GM21526 (cell line): ENCODE results near the gene ARHGAP26.

Experiments
- ATAC-seq: cut with Tn5 transposase; IDR thresholded peaks from one replicate; pipeline ENCODE4 v1.9.1; 2021; ENCODE audit warnings: moderate library complexity; ENCODE audit not compliant: unreplicated experiment, low FRiP score

Gene ARHGAP26

DNA sequence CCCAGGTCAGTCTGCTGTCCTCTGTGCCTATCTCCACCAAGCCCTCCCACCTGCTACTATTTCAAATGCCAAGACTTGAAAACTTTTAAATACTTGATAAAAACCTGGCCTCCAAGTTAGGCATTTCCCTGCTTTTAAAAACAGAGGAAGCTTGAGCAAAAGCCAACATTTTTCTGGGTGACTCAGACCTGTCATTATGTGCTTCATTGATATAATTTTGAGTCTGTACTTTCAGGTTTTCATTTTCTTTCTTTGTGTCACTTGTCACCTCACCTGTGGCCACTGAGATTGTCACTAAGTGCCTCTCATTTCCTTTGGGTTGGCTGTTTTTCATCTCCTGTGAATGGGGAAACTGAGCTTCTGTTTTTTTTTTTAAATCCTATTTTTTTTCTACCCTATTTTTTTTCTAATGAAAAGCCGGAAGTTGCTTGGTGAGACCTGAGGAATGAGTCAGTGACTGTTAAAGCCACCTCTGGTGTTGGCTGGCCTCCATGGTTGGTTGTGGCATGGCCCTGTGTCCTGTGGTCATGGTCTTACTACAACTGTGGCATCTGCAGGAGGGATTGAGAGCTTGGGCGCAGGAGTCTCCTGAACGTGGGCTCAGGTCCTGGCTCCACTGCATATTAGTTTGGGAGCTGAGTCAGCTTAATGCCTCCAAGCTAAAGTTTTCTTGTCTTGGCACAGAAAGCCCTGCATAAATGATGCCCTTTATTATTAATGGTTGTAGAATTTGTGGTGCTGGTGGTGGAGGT is 56.7 kb downstream of the ARHGAP26 start:
- no peak for ATAC-seq

DNA sequence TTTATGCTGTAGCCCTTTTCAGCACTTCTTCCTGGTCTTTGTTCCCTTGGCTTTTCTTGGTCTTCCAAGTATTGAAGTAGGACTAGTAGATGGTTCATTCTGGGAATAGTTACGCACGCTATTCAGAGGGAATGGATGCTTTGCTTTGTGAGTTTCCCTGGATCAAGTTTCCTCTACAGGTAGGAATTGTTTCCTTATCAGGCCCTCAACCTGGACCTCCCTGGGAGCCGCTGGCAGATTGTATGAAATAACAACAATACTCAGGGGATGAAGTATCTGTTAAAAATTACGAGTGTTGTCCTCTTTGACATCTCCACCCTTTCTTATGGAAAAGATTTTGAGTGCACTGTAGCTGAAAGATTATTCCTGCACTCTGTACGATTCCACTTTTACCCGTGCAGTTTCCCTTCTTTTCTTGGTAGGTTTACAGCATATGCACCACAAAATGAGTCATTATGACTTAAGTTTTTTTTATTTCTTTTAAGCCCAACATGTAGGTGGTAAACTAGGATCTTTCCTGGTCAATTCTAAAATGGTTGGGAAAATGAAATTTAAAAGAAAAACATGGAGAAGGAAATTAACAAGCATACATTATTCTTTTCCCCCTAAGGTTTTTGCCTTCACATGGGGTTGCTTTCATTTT is 57.9 kb downstream of the ARHGAP26 start:
- no peak for ATAC-seq

DNA sequence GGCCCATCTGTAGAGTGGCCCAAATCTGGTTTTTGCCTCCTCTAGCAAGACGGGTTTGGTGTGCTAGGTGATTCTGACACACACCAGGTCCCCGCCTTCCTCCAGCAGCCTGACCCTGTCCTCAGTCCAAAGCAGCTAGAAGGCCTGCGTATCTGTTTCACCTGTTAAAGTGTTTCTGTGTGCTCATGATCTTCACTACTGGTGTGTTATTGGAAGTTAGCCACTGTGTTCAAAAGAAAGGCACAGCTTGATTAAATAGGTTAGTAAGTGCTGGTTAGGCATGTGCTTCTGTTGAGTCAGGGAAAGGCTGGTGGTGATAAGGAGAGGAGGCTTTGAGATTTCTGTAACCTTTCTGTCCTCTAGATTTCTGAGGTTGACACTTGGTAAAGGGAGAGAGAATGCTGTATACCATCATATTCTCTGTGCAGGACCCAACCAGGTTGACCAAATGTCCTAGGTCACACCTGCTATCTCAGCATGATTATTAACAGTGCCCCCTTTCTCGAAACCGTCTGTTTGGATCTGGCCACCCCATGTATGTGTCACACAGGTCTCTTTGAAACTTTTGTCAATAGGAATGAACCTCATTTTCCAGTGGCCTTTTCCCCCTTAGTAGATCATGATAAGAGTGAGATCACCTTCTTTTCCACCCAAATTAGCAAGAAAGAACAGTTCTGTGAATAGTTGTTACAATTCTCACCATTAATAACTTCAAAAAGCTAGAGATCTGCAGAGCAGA is 58.8 kb downstream of the ARHGAP26 start:
- no peak for ATAC-seq

DNA sequence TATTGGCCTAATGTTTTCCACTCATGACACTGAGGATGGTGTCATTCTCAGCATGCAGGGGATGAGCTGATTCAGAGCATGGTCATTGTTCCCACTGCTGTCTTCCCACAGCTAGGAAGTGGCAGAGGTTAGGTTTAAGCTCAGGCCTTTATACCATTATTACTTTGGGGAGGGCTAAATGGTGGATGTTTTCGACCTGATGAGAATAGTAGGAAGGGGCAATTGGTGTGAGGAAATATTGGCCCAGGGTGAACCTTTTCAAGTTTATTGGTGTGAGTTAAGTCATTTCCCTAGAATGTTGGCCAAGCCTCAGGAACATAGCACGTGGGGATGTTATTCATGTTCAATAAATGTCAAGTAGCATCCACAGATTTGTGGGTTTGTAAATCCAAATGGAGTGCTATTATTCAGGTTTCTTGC is 59.6 kb downstream of the ARHGAP26 start:
- no peak for ATAC-seq

DNA sequence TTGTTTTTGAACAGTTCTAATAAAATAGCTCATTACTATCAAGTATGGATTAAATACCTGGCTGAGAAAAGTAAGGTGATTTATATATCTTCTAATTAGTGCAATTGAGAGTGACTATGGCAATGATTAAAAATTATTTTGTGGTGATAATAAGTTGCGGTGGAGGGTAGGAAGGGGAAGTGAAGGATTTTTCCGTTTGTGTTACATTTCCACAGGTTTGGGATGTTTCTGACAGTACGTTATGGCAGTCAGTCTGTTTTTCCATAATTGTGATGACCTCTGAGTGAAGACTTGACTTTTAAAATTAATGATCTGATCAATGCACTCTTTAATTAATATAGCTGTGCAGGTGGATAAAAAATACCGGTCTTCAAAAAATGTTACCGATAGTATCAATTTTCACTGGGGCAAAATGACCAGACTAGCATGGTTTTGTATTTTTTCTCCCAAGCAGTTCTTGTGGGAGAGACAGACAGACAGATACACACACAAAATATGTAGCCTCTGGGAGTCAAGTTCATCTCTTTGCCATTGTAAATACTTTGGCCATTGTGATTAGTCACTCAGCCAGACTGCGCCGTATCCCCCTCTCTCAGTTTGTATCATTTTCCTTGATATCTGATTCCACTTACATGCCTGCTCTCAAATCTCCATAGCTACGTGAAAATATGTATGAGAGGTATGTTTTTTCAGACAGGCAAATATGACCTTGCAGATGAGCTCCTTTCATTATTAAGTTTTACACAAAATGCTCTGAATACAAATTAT is 60.2 kb downstream of the ARHGAP26 start:
- ATAC-seq: no peak

DNA sequence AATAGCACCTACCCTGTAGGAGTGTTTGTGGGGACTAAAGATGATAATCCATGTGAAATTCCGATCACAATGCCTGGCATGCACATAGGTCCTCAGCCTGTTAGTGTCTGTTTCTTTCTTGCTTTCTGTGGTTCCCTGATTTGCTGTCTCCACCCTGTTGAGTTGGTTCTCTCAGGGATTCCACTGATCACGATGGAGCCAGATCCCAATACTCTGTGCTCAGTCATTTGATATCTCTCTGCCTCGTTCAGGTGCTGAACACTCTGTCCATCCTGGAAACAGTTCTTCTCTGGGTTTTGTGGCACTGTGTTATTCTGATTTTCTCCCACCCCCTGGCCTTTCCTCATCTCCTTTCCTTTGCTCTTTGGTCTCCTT is 60.8 kb downstream of the ARHGAP26 start:
- no peak for ATAC-seq

DNA sequence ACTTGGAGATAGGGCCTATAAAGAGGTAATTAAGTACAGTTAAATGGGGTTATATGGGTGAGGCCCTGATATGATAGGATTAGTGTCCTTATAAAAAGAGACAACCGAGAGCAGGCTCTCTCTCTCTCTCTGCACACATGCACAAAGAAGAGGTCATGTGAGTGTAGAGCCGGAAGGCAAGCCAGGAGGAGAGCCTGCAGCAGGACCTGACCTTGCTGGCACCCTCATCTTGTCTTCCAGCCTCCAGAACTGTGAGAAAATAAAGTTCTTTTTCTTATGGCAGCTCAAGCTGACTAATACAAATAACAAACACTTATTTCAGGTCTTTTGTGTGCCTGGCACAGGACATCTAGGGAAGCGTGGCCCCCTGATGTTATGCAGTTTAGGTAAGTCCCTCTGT is 62.1 kb downstream of the ARHGAP26 start:
- no peak for ATAC-seq

DNA sequence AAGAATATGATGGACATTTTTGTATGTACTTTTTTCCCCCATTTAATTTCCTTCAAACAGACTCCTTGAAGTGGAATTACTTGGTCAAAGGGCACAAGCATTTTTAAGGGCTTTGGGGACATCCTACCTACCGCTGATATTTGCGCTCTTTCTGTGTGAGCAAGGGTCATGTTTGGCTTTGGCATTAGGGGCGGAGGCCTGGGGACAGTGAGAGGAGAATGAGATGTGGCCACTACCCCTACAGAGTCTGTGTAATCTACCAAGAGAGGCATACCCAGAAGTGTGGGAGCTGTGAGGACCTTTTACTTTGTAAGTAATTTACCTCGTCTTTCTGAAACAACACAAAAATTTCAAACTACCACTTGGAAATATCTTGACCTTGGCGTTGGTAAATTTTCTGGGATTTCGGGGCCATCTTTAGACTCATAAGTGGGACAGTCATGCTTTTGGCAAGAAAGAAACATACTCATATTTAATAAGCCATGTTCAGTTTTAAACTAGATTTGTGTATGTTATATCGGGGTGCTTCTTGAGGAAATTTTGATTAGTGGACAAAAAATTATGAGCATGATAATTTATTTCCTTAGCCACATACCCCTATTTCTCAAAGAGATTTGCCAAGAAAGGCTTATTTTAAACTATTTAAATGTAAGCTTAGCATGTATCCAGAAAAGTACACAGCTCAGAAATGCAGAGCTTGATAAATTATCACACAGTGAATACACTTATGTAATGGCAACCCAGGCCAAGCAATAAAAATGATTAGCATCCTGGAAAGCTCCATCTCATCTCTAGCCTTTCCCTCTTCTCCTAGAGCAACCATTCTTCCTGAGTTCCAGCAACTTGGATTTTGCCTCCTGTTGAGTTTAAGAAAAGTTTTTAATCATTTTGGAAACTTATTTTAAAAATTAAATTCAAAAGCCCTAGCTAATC is 63.6 kb downstream of the ARHGAP26 start:
- ATAC-seq: no peak

DNA sequence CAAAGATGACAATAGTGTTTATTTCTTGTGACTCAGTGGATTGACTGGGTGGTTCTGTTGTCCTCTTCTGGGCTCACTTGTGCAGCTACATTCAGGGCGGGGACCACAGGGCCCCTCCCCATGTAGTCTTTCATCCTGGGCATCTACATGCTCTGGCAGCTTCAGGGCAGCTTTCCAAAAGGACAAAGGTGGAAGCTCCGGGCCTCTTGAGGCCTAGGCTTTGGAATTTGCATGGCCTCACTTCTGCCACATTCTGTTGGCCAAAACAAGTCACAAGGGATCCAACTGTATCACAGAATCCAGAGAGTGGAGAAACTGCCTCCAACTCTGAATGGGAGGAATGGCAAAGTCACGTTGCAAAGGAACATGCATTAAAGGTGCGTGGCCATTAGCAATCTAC is 64.3 kb downstream of the ARHGAP26 start:
- no peak for ATAC-seq

DNA sequence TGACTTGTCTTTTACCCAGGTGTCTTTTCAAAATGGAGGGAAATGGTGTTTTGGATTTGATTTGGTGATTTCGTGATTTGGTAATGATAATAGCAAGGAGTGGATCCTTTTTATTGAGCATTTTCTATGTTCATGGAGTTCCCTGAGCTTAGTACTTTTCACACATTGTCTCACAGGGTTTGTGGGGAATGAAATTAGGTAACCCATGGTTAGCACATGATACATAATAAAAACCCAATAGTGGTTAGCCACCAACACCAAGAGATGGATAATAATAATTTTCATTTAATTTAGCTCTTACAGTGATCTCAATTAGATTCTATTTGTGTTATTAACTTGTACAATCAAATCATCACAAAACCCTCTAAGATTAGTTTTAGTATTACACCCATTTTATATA is 65.4 kb downstream of the ARHGAP26 start:
- ATAC-seq: no peak

DNA sequence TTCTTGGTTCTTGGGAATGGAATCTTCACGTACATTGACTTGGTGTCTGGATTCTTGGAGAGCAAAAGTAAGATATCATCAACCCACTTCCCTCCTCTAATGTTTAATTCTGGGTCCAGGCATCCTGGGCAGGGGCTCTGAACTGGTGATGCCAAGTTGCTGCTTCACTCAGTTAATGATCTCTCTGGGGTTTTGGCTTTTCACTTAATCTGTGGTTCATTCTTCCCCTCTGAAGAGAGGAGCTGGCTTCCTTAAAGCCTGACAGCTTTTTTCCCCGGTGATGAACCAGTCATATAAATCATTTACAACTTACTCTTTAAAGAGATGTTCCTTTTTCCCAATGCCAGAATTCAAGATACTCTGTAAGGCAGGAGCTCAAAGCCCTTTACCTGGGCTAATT is 65.9 kb downstream of the ARHGAP26 start:
- ATAC-seq: no peak

DNA sequence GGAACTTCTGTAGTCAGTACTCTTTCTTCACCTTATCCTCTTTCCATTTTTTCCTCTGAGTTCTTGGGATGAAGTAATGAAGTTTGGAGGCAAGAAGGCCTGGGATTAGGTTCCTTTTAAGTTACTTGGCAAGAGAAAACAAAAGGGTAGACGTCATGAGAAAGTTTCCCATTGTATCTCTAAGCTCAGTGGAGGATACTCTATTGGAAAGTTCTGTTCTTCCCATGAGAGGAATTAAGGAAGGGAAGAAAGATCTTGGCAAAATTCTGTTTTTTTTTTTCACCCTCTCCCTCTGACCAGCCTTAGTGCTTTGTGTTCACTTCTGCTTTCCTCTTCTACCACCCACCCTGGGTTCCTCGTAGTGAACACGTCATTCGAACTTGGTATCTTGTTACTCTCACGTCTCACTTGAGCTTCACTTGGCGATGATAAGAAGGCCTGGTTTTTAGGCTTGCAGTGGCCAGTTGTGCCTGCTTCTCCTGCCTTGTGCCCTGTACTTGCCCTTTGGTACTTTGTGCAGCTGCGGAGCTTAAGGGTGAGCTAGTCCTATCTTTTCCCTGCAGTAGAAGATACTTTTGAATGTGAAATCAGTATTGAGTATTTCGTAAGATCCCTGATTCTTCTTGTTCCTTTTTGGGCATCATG is 67.0 kb downstream of the ARHGAP26 start:
- no peak for ATAC-seq

DNA sequence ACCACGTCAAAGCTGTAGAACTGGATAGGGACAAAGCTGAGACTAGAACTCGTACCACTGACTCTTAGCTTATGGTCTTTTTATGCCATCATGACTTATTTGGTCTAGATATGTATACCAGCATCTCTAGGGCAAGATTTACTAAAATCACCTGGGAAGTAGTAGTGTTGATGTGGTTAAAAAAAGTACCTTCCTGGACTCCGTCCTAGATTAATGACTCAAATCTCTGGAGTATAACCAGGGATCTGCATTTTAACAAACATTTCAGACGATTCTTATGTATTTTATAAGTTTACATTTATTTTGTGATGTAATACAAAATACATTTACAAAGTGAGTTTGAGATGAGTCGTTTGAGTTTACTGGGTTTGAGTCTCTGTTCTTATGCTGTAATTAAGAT is 68.7 kb downstream of the ARHGAP26 start:
- ATAC-seq: no peak

DNA sequence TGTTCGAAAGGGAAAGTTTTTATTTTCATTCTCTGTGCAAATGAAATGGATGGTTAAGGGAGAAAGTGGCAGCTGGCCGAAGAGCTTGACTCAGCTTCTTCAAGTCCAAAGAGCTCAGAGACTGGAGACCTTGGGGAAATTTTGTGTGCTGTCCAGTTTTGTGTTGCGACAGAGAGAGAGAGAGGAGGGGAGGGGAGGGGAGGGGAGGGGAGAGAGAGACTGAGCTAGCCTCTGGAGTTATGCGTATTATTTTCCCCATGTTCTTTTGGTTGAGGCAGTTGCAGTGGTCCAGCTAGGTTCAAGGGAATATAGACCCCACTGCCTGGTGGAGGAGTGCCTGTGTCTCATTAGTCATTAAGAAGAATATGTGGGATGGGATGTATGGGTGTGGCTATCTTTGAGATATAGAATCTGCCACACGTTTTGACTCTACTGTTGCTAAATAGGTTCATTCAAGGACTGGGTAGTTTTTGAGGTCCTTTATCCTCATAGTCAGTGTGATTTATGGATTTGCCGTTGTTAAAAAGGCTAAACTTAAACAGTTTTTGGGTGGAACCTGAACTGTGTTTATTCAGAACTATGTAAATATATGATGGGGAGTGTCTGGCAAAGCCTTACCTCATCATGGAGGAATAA is 69.7 kb downstream of the ARHGAP26 start:
- no peak for ATAC-seq

DNA sequence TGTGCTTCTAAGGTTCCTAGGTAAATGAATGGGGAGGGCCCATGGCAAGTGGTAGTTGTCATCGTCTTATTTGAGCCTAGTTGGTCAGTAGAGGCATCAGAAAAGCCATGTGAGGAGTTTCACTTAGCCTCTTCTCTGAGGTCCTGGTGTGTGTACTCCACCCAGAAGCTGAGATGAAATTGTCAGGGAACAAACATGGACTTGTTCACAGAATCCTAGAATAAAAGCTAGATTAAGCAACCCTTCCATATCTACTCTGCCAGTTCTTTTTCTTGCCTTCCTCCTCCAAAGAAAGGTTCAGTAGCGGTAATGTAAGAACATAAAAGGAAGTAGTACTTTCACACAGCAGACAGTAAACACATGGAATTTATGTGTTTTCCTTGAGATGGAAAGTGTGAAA is 70.4 kb downstream of the ARHGAP26 start:
- ATAC-seq: no peak

DNA sequence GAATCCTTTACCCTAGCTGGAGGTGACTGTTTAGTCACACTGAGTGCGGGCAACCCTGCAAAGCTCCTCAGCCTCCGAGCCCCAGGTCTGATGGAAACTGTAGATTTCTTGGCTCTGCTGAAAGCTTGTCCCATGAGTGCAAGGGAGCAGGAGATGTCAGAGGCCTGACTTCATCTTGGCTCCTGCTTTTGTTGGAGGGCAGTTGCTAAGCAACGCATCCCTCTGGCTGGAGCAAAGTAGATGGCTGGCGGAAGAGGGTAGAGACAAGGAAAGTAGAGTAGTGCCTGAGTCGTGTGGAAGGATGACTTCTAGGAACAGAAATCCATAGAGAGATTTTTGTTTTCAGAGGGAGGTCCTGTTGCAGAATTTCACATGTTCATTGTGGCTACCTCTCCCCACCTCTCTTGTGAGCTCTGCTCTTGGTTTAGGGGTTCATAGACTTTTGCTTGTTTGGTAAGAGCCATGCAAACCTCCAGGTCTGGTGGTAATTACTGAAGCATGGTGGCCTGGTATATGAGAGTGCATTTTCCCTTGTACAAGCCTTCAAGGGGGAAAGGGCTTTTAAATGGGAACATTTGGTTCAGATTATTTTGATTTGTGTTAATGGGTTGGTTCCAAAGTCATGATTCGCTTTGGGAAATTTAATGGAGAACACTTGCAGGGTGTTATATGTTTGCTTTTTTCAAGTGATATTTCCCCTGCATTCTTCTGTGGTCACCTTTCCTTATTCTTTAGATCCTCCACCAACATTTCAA is 71.5 kb downstream of the ARHGAP26 start:
- ATAC-seq: no peak

DNA sequence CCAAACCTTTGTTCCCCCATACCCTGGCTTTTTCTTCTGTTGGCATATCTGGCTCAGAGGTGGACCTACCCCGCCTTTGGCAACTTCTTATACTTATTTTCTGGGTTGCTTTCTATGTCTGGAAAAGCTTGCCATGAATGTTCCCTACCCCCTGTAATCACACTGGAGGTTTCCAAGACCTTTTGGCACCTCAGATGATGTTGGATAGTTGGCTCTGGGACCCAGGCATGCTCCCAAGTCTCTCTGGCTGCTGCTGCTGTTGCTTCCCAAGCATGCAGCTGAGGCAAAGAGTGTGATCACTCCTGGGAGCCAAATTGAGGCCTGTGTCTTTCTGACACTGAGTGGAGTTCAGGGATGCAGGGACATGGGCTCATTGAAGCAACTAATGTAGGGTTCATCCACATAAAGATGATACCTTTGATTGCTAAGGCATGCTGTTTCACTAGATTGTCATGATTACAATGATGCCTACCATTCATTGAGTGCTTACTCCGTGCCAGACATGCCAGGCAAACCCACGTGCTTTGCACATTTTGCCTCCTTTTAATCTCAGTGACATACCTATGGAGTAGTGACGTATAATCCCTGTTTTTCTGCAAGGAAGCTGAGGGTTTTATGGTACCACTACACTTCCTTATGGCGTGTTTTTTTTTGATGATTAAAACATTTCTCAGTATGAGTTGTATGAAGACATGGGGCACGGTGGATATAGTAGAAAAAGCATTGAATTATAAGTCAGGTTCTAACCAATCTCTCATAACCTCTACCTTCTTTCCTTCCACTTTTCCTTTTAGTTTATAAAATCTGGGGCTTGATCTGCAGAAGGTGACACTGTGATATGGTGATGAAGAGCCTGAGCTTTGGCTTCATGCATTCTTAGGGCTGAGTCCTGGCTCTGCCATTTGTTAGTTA is 73.1 kb downstream of the ARHGAP26 start:
- no peak for ATAC-seq
